K562 (cell line): ENCODE data around the gene SCYL2.

ENCODE experiments used
- ARID2 ChIP-seq: fragments of 450-650 bp; IDR thresholded peaks from 2 replicates; pipeline ENCODE4 v1.6.1; 2017; ENCODE audit warnings: antibody characterized with exemption, mild to moderate bottlenecking
- CTCF ChIP-seq, 3 experiments: IDR thresholded peaks in 2 of 3; conservative IDR thresholded peaks in 1 of 3; 2 replicates each; pipeline ENCODE4 v1.5.1; 2011 to 2012; ENCODE audit warnings: low read length in 3 of 3, mild to moderate bottlenecking in 3 of 3, control low read depth in 2 of 3, improper control_type of control experiment in 1 of 3, inconsistent platforms in 1 of 3, low read depth in 1 of 3, mixed read lengths in 1 of 3, moderate library complexity in 1 of 3; ENCODE audit not compliant: insufficient read depth in 2 of 3
- ZBTB2 ChIP-seq: fragments of 450-650 bp; IDR thresholded peaks from 2 replicates; pipeline ENCODE4 v1.6.1; 2016; ENCODE audit warnings: antibody characterized with exemption

GRCh38 chr12:100253437-100253836 is 13.5 kb upstream of the SCYL2 start:
- TF ChIP-seq ZBTB2 (no peak), CTCF (IDR thresholded peaks at IDR 0.05 in 2 of 3, conservative IDR thresholded peaks at IDR 0.05 in 1 of 3; ENCODE audit: insufficient read depth in 2 of 3, low read depth in 1 of 3, low read length in 3 of 3) (no peak), ARID2 (no peak)
